ENCODE measurements around the gene FAT3.

The FAT3 gene

GRCh38 chr11:92246630-92247029, 22.0 kb downstream of the FAT3 start:
- H3K9ac ChIP-seq, result no peak overlapping the region
- no peak overlapping the region for H2AFZ ChIP-seq (ENCODE audit: low read depth)
- H4K20me1 ChIP-seq (ENCODE audit: insufficient read depth), result no peaks in the 10 kb centered on the region
- no peaks in the 10 kb centered on the region for H3K4me1 ChIP-seq (ENCODE audit: low read depth, poor library complexity, severe bottlenecking)
- H3K36me3 ChIP-seq (ENCODE audit: insufficient read depth), result no peaks in the 10 kb centered on the region
- no peaks in the 10 kb centered on the region for H3K79me2 ChIP-seq (ENCODE audit: insufficient read depth, low read depth)
- H3K4me2 ChIP-seq, result no peak overlapping the region
- no peak overlapping the region for H3K4me3 ChIP-seq (IDR thresholded peaks at IDR 0.05; ENCODE audit: insufficient read depth, low read depth, low read length)
- no peaks in the 10 kb centered on the region for H3K27me3 ChIP-seq (ENCODE audit: insufficient read depth, low read depth)
- no peak overlapping the region for H3K27ac ChIP-seq
- no peak for TF ChIP-seq CTCF (conservative IDR thresholded peaks at IDR 0.05; ENCODE audit: low read depth, low read length)

- TF ChIP-seq CTCF (conservative IDR thresholded peaks at IDR 0.05; ENCODE audit: low read depth, low read length), result no peak
- Histone ChIP-seq H3K4me3 (IDR thresholded peaks at IDR 0.05; ENCODE audit: insufficient read depth, low read depth, low read length) (no peak overlapping the region), H3K27ac (no peak overlapping the region), H2AFZ (ENCODE audit: low read depth) (no peak overlapping the region), H3K36me3 (ENCODE audit: insufficient read depth) (no peaks in the 10 kb centered on the region), H3K79me2 (ENCODE audit: insufficient read depth, low read depth) (no peaks in the 10 kb centered on the region), H3K4me2 (no peak overlapping the region), H3K27me3 (ENCODE audit: insufficient read depth, low read depth) (no peaks in the 10 kb centered on the region), H4K20me1 (ENCODE audit: insufficient read depth) (no peaks in the 10 kb centered on the region), H3K4me1 (ENCODE audit: low read depth, poor library complexity, severe bottlenecking) (no peaks in the 10 kb centered on the region), H3K9ac (no peak overlapping the region)
Measured at GRCh38 chr11:92249156-92249753, 24.6 kb downstream of the FAT3 start.

- no peaks in the 10 kb centered on the region for H3K4me1 ChIP-seq (ENCODE audit: low read depth, poor library complexity, severe bottlenecking)
- no peak overlapping the region for H3K4me3 ChIP-seq (IDR thresholded peaks at IDR 0.05; ENCODE audit: insufficient read depth, low read depth, low read length)
- no peak overlapping the region for H3K27ac ChIP-seq
- H3K79me2 ChIP-seq (ENCODE audit: insufficient read depth, low read depth), result no peaks in the 10 kb centered on the region
- no peaks in the 10 kb centered on the region for H3K27me3 ChIP-seq (ENCODE audit: insufficient read depth, low read depth)
- no peak for TF ChIP-seq CTCF (conservative IDR thresholded peaks at IDR 0.05; ENCODE audit: low read depth, low read length)
- H2AFZ ChIP-seq (ENCODE audit: low read depth), result no peak overlapping the region
- no peak overlapping the region for H3K9ac ChIP-seq
- no peaks in the 10 kb centered on the region for H3K36me3 ChIP-seq (ENCODE audit: insufficient read depth)
- H4K20me1 ChIP-seq (ENCODE audit: insufficient read depth), result no peaks in the 10 kb centered on the region
- no peak overlapping the region for H3K4me2 ChIP-seq
Measured at GRCh38 chr11:92251980-92252379, 27.4 kb downstream of the FAT3 start.

GRCh38 chr11:92253421-92253820, 28.8 kb downstream of the FAT3 start:
- Histone ChIP-seq H3K4me1 (ENCODE audit: low read depth, poor library complexity, severe bottlenecking) (no peaks in the 10 kb centered on the region), H3K79me2 (ENCODE audit: insufficient read depth, low read depth) (no peaks in the 10 kb centered on the region), H3K4me2 (no peak overlapping the region), H3K27me3 (ENCODE audit: insufficient read depth, low read depth) (no peaks in the 10 kb centered on the region), H3K27ac (no peak overlapping the region), H4K20me1 (ENCODE audit: insufficient read depth) (no peaks in the 10 kb centered on the region), H3K4me3 (IDR thresholded peaks at IDR 0.05; ENCODE audit: insufficient read depth, low read depth, low read length) (no peak overlapping the region), H3K36me3 (ENCODE audit: insufficient read depth) (no peaks in the 10 kb centered on the region), H3K9ac (no peak overlapping the region), H2AFZ (ENCODE audit: low read depth) (no peak overlapping the region)
- TF ChIP-seq CTCF (conservative IDR thresholded peaks at IDR 0.05; ENCODE audit: low read depth, low read length), result no peak

Data from KMS-11 (cell line).